ENCODE results near the gene FYN.
"Not testable (repeated sequence)": the region's sequence is repeated elsewhere in the genome, so short reads cannot be mapped to it uniquely, and the experiment has no call there.

FYN gene

DNA sequence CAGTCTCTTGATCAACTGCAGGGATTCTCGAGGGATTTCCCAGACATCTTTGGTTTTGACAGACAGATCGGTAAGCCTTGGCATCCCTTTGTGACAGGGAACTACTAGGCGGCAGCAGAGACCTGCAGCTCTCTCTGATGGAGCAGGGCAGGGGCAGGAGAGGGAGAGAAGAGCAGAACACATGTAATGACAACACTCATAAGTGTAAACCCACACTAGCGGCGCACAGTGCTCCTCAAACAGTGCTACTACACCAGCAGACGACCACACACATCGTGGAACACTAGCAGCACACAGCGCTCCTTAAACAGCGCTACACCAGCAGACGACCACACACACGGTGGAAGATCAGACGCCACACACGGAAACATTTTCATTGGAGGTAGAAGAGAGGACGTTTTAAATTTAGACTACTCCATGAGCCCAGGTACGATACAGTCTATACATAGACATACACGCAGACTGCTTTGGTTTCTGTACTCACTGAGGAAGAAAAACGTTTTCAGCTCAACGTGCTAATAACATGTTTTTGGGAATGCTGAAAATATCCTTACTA lies 173.0 kb downstream of the FYN start:
- DNase-seq, result no peak

DNA sequence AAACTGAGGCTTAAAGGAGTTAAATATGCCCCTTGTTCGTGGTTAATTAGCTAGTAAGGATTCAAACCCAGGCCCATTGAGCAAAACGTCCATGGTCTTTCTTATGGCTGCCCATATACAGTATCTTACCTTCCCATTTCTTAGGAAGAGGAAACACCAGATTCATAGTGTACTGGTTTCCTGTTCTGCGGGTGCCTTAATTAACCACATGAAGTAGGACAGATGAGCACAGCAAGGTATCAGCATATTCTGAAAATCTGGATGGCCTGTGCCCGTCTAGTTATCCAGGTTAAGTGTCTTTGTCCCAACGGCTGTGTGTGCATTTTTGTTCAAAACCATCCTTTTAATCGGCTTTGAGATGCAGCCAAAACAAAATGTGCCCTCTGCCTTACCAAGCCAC lies 174.1 kb downstream of the FYN start:
- no peak for DNase-seq

DNA sequence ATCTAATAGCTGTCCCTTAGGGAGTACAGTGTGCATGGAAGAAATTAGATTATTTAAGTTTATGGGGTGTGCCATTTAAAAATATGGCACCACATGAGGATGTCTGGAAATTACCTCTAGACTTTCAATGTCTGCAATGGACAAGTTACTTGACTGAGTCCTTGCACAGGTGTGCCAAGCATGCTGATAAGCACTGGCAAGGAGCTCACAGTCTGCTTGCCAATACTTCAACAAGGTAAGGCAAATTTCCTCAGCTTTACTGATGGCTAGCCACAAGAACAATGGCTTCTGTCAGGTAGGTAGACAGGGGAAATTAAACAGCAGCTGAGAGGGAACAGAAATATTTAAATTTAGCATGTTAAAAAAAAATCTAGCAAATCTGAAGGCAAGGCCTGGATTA lies 176.4 kb downstream of the FYN start:
- no peak for DNase-seq

GRCh38 chr6:111692327-111693164 lies 180.7 kb downstream of the FYN start:
- DNase-seq, result no peak

- no peak for DNase-seq
These were observed 181.7 kb downstream of the FYN start for GRCh38 chr6:111691345-111692225.

DNA sequence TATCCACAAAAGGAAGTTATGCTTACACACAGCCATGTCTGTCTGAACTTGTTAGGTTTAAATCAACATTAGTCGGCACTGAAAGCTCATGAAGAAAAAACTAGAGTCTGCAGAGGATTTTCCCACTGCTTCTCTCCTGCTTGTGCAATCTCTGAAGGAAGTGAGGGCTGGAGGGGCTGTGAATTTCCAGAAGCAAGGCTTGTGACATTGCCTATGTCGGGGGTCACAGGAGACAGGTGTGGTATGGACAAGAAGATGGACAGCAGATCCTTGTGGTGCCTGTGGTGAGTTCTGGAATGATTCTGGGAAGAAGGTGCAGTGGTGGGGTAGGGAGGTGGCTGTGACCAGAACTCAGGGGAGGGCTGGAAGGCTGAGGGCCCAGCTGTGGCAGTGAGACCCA lies 183.3 kb downstream of the FYN start:
- DNase-seq, result no peak

DNA sequence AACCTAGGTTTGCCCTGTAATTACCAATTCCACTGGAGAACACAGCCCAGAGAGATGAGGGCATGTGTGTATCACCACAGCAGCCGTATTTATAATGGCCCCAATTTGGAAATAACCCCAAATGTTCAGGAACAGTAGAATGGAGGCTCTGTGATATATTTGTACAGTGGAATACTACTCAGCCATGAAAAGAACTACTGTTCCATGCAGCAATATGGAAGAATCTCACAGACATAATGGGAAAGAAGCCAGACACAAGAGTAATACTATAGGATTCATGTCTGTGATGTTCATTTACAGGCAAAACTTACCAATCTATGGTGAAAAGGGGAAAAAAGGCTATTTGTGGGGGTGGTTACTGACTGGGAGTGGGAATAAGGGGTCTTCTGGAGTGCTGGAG lies 183.8 kb downstream of the FYN start:
- DNase-seq, result no peak

DNA sequence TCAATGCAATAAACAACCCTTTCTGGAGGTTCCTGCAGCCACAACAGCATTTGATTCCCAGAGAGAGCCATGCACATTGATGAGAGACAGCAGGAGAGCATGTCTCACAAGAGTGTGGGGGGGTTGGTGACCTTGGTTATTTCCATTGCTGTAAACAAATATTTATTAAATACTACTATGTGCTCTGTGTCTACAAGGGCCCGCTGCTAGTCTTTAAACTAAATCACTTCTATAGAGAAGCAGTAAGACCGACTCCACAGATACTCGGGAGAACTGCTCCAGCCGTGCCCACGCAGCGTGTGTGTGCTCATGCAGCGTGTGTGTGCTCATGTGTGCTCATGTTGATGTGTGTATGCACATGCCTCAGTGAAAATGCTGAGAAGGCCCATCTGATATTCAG lies 184.9 kb downstream of the FYN start:
- no peak for DNase-seq

DNA sequence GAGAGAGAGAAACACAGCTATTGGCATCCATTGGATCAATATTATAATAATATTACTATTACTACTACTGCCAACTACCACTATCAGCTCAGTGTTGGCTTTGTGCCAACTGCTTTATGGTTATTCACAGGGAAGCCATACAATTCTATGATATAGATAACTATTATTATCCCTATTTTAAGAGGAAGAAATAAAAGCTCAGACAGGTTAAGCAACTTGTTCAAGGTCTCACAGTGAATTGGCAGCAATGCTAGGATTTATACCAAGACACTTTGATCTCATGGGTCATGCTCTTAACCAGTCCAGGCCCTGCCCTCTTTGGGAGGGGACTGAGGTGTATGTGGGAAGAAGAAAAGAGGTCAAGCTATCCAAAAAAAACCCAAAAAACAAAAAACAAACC lies 185.6 kb downstream of the FYN start:
- no peak for DNase-seq

GRCh38 chr6:111686932-111687266 lies 186.4 kb downstream of the FYN start:
- DNase-seq, result no peak

DNA sequence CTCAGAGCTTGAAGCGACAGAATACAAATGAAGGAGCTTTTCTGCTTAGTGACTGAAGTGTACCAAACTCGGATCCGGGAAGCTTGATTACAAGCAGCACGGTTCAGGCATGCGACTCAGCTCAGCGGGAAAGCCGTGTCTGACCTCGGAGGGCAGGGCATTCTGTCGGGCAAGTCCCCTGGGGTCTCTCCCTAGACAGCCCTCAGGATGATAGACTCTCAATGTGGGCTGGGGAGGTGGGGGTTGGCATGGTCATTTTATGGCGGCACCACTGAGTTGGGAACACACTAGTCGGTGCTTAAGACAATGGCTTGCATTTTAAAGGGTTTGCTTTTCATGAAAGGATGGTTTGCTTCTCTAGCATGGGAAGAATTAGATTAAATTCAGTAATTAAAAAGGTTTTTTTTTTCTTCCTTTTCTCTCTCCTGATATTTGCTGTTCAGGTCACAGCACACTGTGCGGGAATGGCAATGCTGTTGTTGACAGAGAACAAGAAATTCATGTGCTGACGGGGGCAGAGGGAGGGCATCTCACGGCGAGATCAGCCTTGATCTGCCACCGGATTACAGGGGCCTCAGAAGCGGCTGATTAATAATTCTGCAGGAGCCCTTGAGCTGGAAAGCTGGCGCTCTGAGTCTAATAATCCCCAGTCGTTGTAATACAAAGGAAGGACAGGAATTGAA lies 186.9 kb downstream of the FYN start:
- DNase-seq, result no peak

DNA sequence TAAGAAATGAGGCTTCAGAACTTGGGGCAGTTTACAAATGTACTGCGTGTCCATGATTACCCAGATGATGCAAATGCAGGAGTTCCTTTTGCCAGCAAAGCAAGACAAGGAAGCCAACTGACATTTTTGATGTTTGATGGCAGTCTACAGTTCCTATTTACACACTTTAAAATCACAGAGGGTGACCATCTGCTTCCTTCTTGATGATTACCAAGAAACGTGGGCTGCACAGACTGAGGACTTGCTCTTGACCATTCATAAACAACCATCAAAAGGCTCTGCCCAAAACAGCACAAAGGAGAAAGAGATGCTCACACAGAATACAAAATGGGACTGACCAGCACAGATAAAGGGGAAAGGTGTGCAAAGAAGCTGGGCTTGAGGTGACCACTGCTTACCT lies 187.7 kb downstream of the FYN start:
- no peak for DNase-seq

GRCh38 chr6:111685058-111685457 lies 188.2 kb downstream of the FYN start:
- no peak for DNase-seq

GRCh38 chr6:111683749-111684267 lies 189.4 kb downstream of the FYN start:
- DNase-seq, result no peak

DNA sequence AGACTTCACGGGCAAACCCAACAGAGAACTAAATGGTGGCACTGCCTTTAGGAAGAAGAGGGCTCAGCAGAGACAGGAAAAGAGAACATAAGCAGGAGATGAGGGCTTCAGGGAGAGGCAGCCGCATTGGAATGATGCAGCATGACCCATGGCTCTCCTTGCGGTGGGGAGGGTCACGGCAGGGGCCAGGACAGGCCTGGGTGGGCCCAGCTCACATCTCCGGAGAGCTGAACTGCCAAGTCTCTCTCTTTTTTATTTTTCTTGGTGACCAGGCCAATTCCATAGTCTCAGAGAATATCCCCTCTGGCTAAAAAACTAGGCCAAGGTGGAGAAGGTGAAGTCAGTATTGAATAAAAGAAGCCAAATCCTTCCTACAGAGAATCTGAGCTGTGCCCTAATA lies 190.1 kb downstream of the FYN start:
- DNase-seq, result no peak

GRCh38 chr6:111681860-111682259 lies 191.4 kb downstream of the FYN start:
- DNase-seq, result no peak

- not testable (repeated sequence) for DNase-seq
These were observed 192.2 kb downstream of the FYN start for GRCh38 chr6:111680811-111681609.

DNA sequence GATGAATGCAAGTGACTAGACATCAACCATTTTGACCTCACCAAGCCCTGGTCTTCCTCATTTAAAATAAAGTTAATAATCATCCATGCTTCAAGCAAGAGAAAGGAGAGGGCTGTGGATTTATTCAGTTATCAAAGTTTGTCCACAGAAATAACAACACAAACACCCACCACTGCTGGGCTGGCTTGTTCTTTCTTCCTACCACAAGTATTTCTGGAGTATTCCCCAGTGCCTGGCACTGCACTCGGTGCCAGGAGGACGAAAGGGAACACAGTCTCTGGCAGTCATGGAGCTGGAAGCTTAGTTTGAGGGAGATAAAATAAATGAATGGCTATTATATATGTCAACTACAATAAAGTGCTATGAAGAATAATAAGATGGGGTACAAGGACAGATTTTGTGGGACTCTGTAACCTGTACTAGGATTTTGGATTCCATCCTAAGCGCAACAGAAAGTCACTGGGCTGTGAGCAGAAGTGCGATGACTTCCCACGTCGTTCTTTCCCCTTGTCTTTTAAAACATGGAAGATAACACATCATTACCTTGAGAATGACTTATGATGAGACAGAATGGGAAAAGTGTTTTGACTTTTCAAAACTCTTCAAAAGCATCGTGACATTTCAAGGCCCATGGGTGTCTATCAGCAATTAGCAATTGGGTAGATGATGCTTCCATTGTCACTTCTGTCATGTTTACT lies 193.1 kb downstream of the FYN start:
- no peak for DNase-seq

DNA sequence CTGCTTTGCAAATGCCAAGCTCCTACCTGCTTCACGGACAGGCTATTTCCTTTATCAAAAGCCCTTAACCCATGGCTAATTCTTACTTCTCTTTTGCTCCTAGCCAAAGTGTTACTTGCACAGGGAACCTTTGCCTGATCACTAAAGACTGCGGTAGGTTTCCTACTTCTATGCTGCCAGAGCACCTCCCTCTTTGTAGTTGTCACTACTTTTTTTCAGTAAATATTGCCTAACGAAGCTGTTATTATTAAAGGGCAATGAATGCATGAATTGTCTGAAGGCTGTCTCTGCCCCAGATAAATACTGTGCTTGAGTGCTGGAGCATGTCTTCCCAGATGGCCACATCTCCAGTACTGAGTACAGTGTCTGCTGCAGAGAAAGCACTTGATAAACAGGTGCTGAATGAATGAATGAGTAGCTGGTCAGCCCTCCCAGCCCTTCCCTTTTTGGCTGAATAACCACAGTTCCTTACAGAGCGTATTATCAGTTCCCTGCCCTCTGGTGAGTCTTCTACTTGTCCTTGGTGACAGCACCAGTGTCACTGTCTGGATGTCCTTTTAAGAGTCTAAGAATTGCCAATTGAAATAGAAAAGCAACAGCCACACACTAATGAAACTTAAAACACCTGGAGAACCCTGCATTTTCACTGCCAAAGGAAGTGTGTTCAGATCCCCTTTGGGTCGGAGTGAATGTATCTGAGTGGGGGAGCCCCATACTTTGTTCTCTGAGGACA lies 194.0 kb downstream of the FYN start:
- no peak for DNase-seq

- no peak for DNase-seq
These were observed 195.8 kb downstream of the FYN start for GRCh38 chr6:111677249-111677990.

All from DMS79 (cell line).